A549 (cell line): ENCODE data around the gene KCNQ1. TPM values are rescaled to one million over a fixed set of nuclear protein-coding genes. Genes with fewer than 3 reads are reported as not detected.

Experiments used
- ATAC-seq, 2 experiments: fragments of 200-7000 bp in 1 of 2; fragments of >200 bp in 1 of 2; cut with Nextera tagmentation in 1 of 2; cut with Tn5 transposase in 1 of 2; 3 replicates each; pipeline versions ENCODE4 v1.8.0 to v1.9.1; 2018 to 2020; ENCODE audit warnings: mild to moderate bottlenecking in 1 of 2, moderate library complexity in 1 of 2
- CTCF ChIA-PET: fragments of 300-600 bp; sonication (Branson Sonifier 250); formaldehyde crosslinking; extraction: SDS; loops from one replicate; lab custom pipeline; 2021; ENCODE audit warnings: antibody characterized with exemption, inconsistent platforms; lab: Yijun Ruan, JAX
- POLR2A ChIA-PET: fragments of 350-600 bp; formaldehyde crosslinking; extraction: SDS; loops from one replicate; lab custom pipeline; 2021; ENCODE audit warnings: antibody characterized with exemption, inconsistent platforms; lab: Yijun Ruan, JAX
- DNase-seq, 2 experiments: peaks; one replicate each; pipeline versions ENCODE4 v3.0.0 to v3.0.0-alpha.2; 2011 to 2016; ENCODE audit warnings: low read depth in 1 of 2, low spot score in 1 of 2
- FAIRE-seq: peaks from 2 replicates; lab custom pipeline; 2011; peaks lifted over from hg19 to GRCh38; lab: Jason Lieb, UNC
- H3K27ac ChIP-seq, 2 experiments: fragments of >200 bp; sonication (Bioruptor Twin); formaldehyde crosslinking; 3 replicates each; pipeline ENCODE4 v1.5.1; 2016 to 2017
- H3K4me1 ChIP-seq: fragments of >200 bp; sonication (Bioruptor Twin); formaldehyde crosslinking; 3 replicates; pipeline ENCODE4 v1.6.1; 2016
- H3K4me2 ChIP-seq: fragments of >200 bp; sonication (Bioruptor Twin); formaldehyde crosslinking; 3 replicates; pipeline ENCODE4 v1.6.1; 2016
- H3K4me3 ChIP-seq: fragments of >200 bp; sonication (Bioruptor Twin); formaldehyde crosslinking; 3 replicates; pipeline ENCODE4 v1.5.1; 2016
- H3K9me3 ChIP-seq: fragments of >200 bp; sonication (Bioruptor Twin); formaldehyde crosslinking; 3 replicates; pipeline ENCODE4 v1.6.1; 2016
- CBX2 ChIP-seq: fragments of 200-600 bp; sonication (generic); IDR thresholded peaks from 2 replicates; pipeline ENCODE4 v1.6.1; 2016; ENCODE audit warnings: low read depth, mild to moderate bottlenecking, borderline replicate concordance
- CHD2 ChIP-seq: fragments of 150-350 bp; IDR thresholded peaks from 2 replicates; pipeline ENCODE4 v1.6.1; 2014; ENCODE audit warnings: low read length; ENCODE audit not compliant: partially characterized antibody
- EHMT2 ChIP-seq: fragments of 200-600 bp; sonication (generic); IDR thresholded peaks from 2 replicates; pipeline ENCODE4 v1.6.1; 2016; ENCODE audit warnings: antibody characterized with exemption, low read depth, mild to moderate bottlenecking, moderate library complexity
- EP300 ChIP-seq, 2 experiments: fragments of >200 bp; sonication (Bioruptor Twin); formaldehyde crosslinking; IDR thresholded peaks; 2 replicates in 1 of 2; 3 replicates in 1 of 2; pipeline ENCODE4 v1.6.1; 2016 to 2017
- FOXS1 ChIP-seq: fragments of 250-450 bp; sonication (Bioruptor Pico); IDR thresholded peaks from 2 replicates; pipeline ENCODE4 v1.5.0; 2020; ENCODE audit warnings: mild to moderate bottlenecking, moderate library complexity
- GATA3 ChIP-seq: IDR thresholded peaks from 2 replicates; pipeline ENCODE4 v1.6.1; 2012; ENCODE audit warnings: borderline replicate concordance
- HDAC2 ChIP-seq: fragments of 200-600 bp; sonication (generic); IDR thresholded peaks from 2 replicates; pipeline ENCODE4 v1.6.1; 2016
- HEYL ChIP-seq: fragments of 250-450 bp; sonication (Bioruptor Pico); IDR thresholded peaks from 2 replicates; pipeline ENCODE4 v1.8.0; 2021; ENCODE audit warnings: mild to moderate bottlenecking, moderate library complexity
- HOXA7 ChIP-seq: fragments of 250-450 bp; sonication (Bioruptor Pico); IDR thresholded peaks from 2 replicates; pipeline ENCODE4 v1.5.0; 2020; ENCODE audit warnings: mild to moderate bottlenecking, moderate library complexity
- HOXB13 ChIP-seq: fragments of 250-450 bp; sonication (Bioruptor Pico); IDR thresholded peaks from 2 replicates; pipeline ENCODE4 v1.5.0; 2020; ENCODE audit warnings: low read depth, mild to moderate bottlenecking, moderate library complexity
- HOXB5 ChIP-seq: fragments of 250-450 bp; sonication (Bioruptor Pico); IDR thresholded peaks from 2 replicates; pipeline ENCODE4 v1.5.0; 2020; ENCODE audit warnings: mild to moderate bottlenecking, moderate library complexity
- MAZ ChIP-seq: fragments of 150-350 bp; IDR thresholded peaks from 2 replicates; pipeline ENCODE4 v1.6.1; 2014; ENCODE audit warnings: antibody characterized with exemption, low read depth, low read length, borderline replicate concordance
- MYC ChIP-seq: IDR thresholded peaks from 2 replicates; pipeline ENCODE4 v1.6.1; 2012; ENCODE audit warnings: mild to moderate bottlenecking, inconsistent platforms, low read length, improper control_type of control experiment, borderline replicate concordance
- NPAS2 ChIP-seq: fragments of 250-450 bp; sonication (Bioruptor Pico); IDR thresholded peaks from 2 replicates; pipeline ENCODE4 v1.8.0; 2022; ENCODE audit warnings: mild to moderate bottlenecking, moderate library complexity, borderline replicate concordance
- PBX3 ChIP-seq: IDR thresholded peaks from 2 replicates; pipeline ENCODE4 v1.6.1; 2012
- POLR2AphosphoS2 ChIP-seq: conservative IDR thresholded peaks from 2 replicates; pipeline ENCODE4 v1.6.1; 2012; ENCODE audit warnings: low read length, improper control_type of control experiment, inconsistent platforms
- SMC3 ChIP-seq: fragments of >200 bp; sonication (Bioruptor Twin); formaldehyde crosslinking; IDR thresholded peaks from 3 replicates; pipeline ENCODE4 v1.6.1; 2018; ENCODE audit warnings: inconsistent platforms
- SREBF2 ChIP-seq: fragments of 450-650 bp; IDR thresholded peaks from 2 replicates; pipeline ENCODE4 v1.6.1; 2014; ENCODE audit warnings: mild to moderate bottlenecking, moderate library complexity
- TFCP2L1 ChIP-seq: fragments of 250-450 bp; sonication (Bioruptor Pico); IDR thresholded peaks from 2 replicates; pipeline ENCODE4 v1.5.0; 2021; ENCODE audit warnings: mild to moderate bottlenecking
- TP53 ChIP-seq: fragments of 250-450 bp; sonication (Bioruptor Pico); IDR thresholded peaks from 2 replicates; pipeline ENCODE4 v1.5.0; 2021; ENCODE audit warnings: mild to moderate bottlenecking, moderate library complexity
- ZFP36 ChIP-seq: fragments of 450-650 bp; IDR thresholded peaks from 2 replicates; pipeline ENCODE4 v1.6.1; 2014; ENCODE audit warnings: borderline replicate concordance; ENCODE audit not compliant: partially characterized antibody
- ZSCAN20 ChIP-seq: fragments of 250-450 bp; sonication (Bioruptor Pico); IDR thresholded peaks from 2 replicates; pipeline ENCODE4 v1.8.0; 2022; ENCODE audit warnings: mild to moderate bottlenecking, moderate library complexity
- WGBS: methylation state at CpG from one replicate; pipeline ENCODE4 v1.1.6; 2017; ENCODE audit errors: missing lambda C conversion rate; 5-methylcytosine and 5-hydroxymethylcytosine counted together
- polyA plus RNA-seq, 4 experiments: library from polyadenylated mRNA; depleted of rRNA in 3 of 4; stranded (reverse); fragments of >200 nt; fragmentation: RNase III in 1 of 4; extraction: RNeasy Plus Mini Kit Qiagen cat#74134 plus additional on column Dnase treatment in 1 of 4; gene quantifications; 2 replicates in 3 of 4; 3 replicates in 1 of 4; pipeline ENCODE4 v1.2.3, GENCODE V29; 2011 to 2017
- TF ChIP-seq, protein P1 (sequence below): fragments of 200-600 bp; sonication (generic); IDR thresholded peaks from 2 replicates; pipeline ENCODE4 v1.6.1; 2016; ENCODE audit warnings: antibody characterized with exemption, mild to moderate bottlenecking, moderate library complexity

Gene KCNQ1
- polyA plus RNA-seq, 2 of the 4 experiments (the other 2 are of a cell fraction), result 0.14 to 0.17 TPM

- WGBS, result 70% methylated on average over 20 of the region's 20 CpGs
- no peak for ATAC-seq
- ChIA-PET POLR2A (no interaction called here), CTCF (interaction anchor here (1.2 kb wide), 1 partner anchor 274 kb away, joined by 3 read pairs; no protein-coding TSS in a partner anchor)
- no peak for DNase-seq
- no peak overlapping the region for H3K4me3 ChIP-seq
- peaks cover 4% of the 10 kb centered on the region; the same call in 1 of the 3 replicates for H3K4me1 ChIP-seq
- no peak for FAIRE-seq
- H3K9me3 ChIP-seq, result peaks cover 12% of the 10 kb centered on the region; the same call in 2 of the 3 replicates
- H3K27ac ChIP-seq, result no peak overlapping the region
- H3K4me2 ChIP-seq, result no peak overlapping the region
- TF ChIP-seq NPAS2 (no peak), HOXB5 (CRISPR knock-in tag) (no peak)
- TF ChIP-seq, all 56 proteins: peak for 0
Measured at GRCh38 chr11:2805388-2806056, 360.7 kb downstream of the KCNQ1 start.

DNA sequence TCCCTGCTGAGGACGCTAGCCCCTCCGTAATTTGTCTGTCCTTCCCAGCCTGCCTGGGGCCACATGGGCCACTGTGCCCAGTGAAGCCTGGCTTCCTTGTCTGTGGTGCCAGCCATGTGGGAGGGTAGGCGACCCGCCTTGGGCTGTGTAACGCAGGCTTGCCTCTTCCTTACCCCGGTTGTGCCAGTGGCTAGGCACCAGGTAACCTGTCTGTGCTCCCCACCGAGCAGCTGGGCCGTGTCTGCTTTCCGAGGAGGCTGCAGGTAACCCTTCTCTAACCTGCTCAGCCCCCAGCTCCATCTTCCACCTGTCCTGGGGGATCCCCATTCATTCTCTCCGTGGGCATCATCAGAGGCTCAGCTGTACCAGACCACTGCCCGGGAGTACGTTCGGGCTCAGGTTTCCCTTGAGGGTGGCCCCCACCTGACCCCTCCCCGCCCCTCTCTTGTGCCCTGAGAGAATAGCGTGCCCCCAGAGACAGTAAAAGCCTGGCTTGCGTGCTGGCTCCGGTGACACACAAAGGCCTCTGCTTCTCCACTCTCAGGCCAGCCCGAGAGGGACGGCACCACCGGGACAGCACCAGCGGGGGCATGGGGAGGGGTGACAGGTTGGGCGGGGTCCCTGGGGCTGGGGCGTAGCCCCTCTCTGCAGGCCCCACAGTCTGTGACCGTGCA lies 361.7 kb downstream of the KCNQ1 start:
- ChIA-PET POLR2A (no interaction called here), CTCF (interaction anchor here (1.2 kb wide), 1 partner anchor 275 kb away, joined by 3 read pairs; no protein-coding TSS in a partner anchor)
- Histone ChIP-seq H3K4me1 (peaks cover 4% of the 10 kb centered on the region; the same call in 1 of the 3 replicates), H3K4me2 (no peak overlapping the region), H3K9me3 (peaks cover 15% of the 10 kb centered on the region; the same call in 2 of the 3 replicates), H3K27ac (no peak overlapping the region), H3K4me3 (no peak overlapping the region)
- DNase-seq (no peak), ATAC-seq (no peak), FAIRE-seq (no peak)
- no peak for TF ChIP-seq HDAC2
- TF ChIP-seq ZFP36, result no peak
- TF ChIP-seq MYC, result no peak
- no peak for TF ChIP-seq EP300 (IDR thresholded peaks at IDR 0.05)
- TF ChIP-seq POLR2AphosphoS2, result no peak
- no peak for TF ChIP-seq CHD2
- TF ChIP-seq, protein P1, sequence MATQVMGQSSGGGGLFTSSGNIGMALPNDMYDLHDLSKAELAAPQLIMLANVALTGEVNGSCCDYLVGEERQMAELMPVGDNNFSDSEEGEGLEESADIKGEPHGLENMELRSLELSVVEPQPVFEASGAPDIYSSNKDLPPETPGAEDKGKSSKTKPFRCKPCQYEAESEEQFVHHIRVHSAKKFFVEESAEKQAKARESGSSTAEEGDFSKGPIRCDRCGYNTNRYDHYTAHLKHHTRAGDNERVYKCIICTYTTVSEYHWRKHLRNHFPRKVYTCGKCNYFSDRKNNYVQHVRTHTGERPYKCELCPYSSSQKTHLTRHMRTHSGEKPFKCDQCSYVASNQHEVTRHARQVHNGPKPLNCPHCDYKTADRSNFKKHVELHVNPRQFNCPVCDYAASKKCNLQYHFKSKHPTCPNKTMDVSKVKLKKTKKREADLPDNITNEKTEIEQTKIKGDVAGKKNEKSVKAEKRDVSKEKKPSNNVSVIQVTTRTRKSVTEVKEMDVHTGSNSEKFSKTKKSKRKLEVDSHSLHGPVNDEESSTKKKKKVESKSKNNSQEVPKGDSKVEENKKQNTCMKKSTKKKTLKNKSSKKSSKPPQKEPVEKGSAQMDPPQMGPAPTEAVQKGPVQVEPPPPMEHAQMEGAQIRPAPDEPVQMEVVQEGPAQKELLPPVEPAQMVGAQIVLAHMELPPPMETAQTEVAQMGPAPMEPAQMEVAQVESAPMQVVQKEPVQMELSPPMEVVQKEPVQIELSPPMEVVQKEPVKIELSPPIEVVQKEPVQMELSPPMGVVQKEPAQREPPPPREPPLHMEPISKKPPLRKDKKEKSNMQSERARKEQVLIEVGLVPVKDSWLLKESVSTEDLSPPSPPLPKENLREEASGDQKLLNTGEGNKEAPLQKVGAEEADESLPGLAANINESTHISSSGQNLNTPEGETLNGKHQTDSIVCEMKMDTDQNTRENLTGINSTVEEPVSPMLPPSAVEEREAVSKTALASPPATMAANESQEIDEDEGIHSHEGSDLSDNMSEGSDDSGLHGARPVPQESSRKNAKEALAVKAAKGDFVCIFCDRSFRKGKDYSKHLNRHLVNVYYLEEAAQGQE, result no peak
- TF ChIP-seq CBX2, result no peak
- no peak for TF ChIP-seq EHMT2
- WGBS, result 59% methylated on average over 16 of the region's 24 CpGs

DNA sequence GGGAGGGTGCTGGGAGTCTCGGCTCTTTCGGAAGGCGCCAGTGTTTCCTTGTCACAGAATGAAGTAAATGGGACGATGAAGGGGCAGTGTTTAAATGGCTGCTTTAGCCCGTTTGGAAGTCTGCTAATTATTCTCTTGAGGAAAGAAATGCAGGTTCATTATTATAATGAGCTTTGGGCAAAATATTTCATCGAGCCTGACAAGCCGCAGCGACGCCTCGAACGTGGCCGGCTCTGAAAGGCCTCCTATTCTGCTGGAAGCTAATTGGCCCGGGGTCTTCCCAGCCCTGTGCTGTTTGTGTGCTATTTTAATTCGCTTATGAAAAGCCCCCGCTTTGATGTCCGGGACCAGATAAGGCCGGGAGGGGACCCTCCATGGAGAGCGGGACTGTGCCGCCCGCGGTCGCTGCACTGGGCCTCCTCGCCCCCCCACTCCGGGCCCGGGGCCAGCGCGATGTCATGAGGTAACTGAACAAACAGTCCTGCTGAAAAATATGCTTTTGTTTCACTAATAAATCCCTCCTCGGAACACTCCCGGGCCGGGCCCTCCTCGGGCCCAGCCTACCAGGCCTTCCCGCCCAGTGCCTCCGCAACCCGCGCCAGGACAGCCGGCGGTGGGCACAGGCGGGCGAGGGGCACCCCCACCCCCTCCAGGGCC lies 362.3 kb downstream of the KCNQ1 start:
- ATAC-seq, result peak; percentile 31 to 42; a peak in 3 of 6 replicates
- Histone ChIP-seq H3K4me1 (peaks cover 4% of the 10 kb centered on the region; the same call in 1 of the 3 replicates), H3K27ac (peak overlapping the region in 1 of 2 experiments; percentile 37; a peak in 1 of 6 replicates)
- no peak for TF ChIP-seq GATA3
- no peak for TF ChIP-seq ZSCAN20
- TF ChIP-seq MYC, result no peak
- TF ChIP-seq EP300 (IDR thresholded peaks at IDR 0.05), result no peak
- TF ChIP-seq SREBF2, result no peak
- no peak for TF ChIP-seq HEYL
- TF ChIP-seq TP53 (CRISPR knock-in tag), result no peak
- TF ChIP-seq PBX3, result no peak
- TF ChIP-seq MAZ, result no peak
- no peak for TF ChIP-seq FOXS1 (CRISPR knock-in tag)
- TF ChIP-seq SMC3, result no peak
- no peak for TF ChIP-seq EHMT2
- no peak for TF ChIP-seq HDAC2
- no peak for TF ChIP-seq HOXA7 (CRISPR knock-in tag)
- no peak for TF ChIP-seq TFCP2L1 (CRISPR knock-in tag)
- TF ChIP-seq POLR2AphosphoS2, result no peak
- TF ChIP-seq HOXB13, result no peak
- TF ChIP-seq, all 56 proteins: peak for 0
- no peak for FAIRE-seq
- POLR2A ChIA-PET, result no interaction called here
- peaks cover 15% of the 10 kb centered on the region; the same call in 2 of the 3 replicates for H3K9me3 ChIP-seq
- CTCF ChIA-PET, result no interaction called here
- H3K4me3 ChIP-seq, result no peak overlapping the region
- H3K4me2 ChIP-seq, result peak overlapping the region; percentile 30; the same call in 1 of the 3 replicates
- no peak for DNase-seq
- 40% methylated on average over 39 of the region's 39 CpGs for WGBS
